ENCODE measurements around the gene THRB.

- TF ChIP-seq ZNF274 (IDR thresholded peaks at IDR 0.05; ENCODE audit: low read depth, low read length): no peak
- TF ChIP-seq YY1 (IDR thresholded peaks at IDR 0.05; ENCODE audit: insufficient read depth, insufficient read length): no peak
These were observed 302.7 kb downstream of the THRB start for GRCh38 chr3:24191801-24192403.

Measured in NT2/D1 (cell line).